HG03159 (cell line): ENCODE data around the gene BMPR1B.

ENCODE experiments used
- ATAC-seq: cut with Tn5 transposase; IDR thresholded peaks from one replicate; pipeline ENCODE4 v1.9.1; 2021; ENCODE audit warnings: mild to moderate bottlenecking, moderate library complexity; ENCODE audit not compliant: unreplicated experiment

BMPR1B gene

GRCh38 chr4:94762326-94762725 is 4.6 kb downstream of the BMPR1B start:
- no peak for ATAC-seq

- no peak for ATAC-seq
Measured at GRCh38 chr4:94763005-94763404, 5.2 kb downstream of the BMPR1B start.

- no peak for ATAC-seq
Measured at GRCh38 chr4:94763500-94763899, 5.7 kb downstream of the BMPR1B start.

GRCh38 chr4:94764069-94764468 is 6.3 kb downstream of the BMPR1B start:
- ATAC-seq, result no peak

GRCh38 chr4:94765174-94765573 is 7.4 kb downstream of the BMPR1B start:
- ATAC-seq, result no peak

GRCh38 chr4:94765648-94766047 is 7.9 kb downstream of the BMPR1B start:
- no peak for ATAC-seq

- no peak for ATAC-seq
Measured at GRCh38 chr4:94766856-94767255, 9.1 kb downstream of the BMPR1B start.

- no peak for ATAC-seq
Measured at GRCh38 chr4:94767446-94767845, 9.7 kb downstream of the BMPR1B start.

- no peak for ATAC-seq
Measured at GRCh38 chr4:94782707-94783106, 25.0 kb downstream of the BMPR1B start.

- no peak for ATAC-seq
Measured at GRCh38 chr4:94791701-94792100, 33.9 kb downstream of the BMPR1B start.

- ATAC-seq, result no peak
Measured at GRCh38 chr4:94798808-94799207, 41.1 kb downstream of the BMPR1B start.

GRCh38 chr4:94801016-94801415 is 43.3 kb downstream of the BMPR1B start:
- ATAC-seq, result no peak

- ATAC-seq, result no peak
Measured at GRCh38 chr4:94802091-94802490, 44.3 kb downstream of the BMPR1B start.

GRCh38 chr4:94803181-94803580 is 45.4 kb downstream of the BMPR1B start:
- no peak for ATAC-seq

- ATAC-seq, result no peak
Measured at GRCh38 chr4:94804650-94805049, 46.9 kb downstream of the BMPR1B start.

- no peak for ATAC-seq
Measured at GRCh38 chr4:94806376-94806775, 48.6 kb downstream of the BMPR1B start.

GRCh38 chr4:94811643-94812042 is 53.9 kb downstream of the BMPR1B start:
- ATAC-seq, result no peak

GRCh38 chr4:94813221-94813620 is 55.5 kb downstream of the BMPR1B start:
- no peak for ATAC-seq

GRCh38 chr4:94814237-94814636 is 56.5 kb downstream of the BMPR1B start:
- ATAC-seq, result peak; percentile 62

GRCh38 chr4:94819371-94820168 is 61.8 kb downstream of the BMPR1B start:
- ATAC-seq, result no peak

- no peak for ATAC-seq
Measured at GRCh38 chr4:94826206-94826605, 68.5 kb downstream of the BMPR1B start.

- no peak for ATAC-seq
Measured at GRCh38 chr4:94827481-94828110, 69.8 kb downstream of the BMPR1B start.

GRCh38 chr4:94828882-94829281 is 71.1 kb downstream of the BMPR1B start:
- no peak for ATAC-seq
